Peyer's patch (tissue), 4 donors: ENCODE results near the gene FEM1A.
A peak's percentile ranks its signal among the peaks of the same experiment; 100 is the strongest.

Experiments used
- CTCF ChIP-seq, 6 experiments: fragments of 450-650 bp in 4 of 6; fragments of 200-600 bp in 2 of 6; sonication (generic) in 1 of 6; IDR thresholded peaks; one replicate each; pipeline ENCODE4 v1.5.1; 2017 to 2019; ENCODE audit warnings: antibody characterized with exemption in 6 of 6, mild to moderate bottlenecking in 3 of 6, moderate library complexity in 1 of 6
- POLR2A ChIP-seq, 2 donors: fragments of 450-650 bp; IDR thresholded peaks; one replicate each; pipeline ENCODE4 v1.5.1; 2017; ENCODE audit warnings: antibody characterized with exemption in 2 of 2, mild to moderate bottlenecking in 2 of 2, moderate library complexity in 2 of 2

GRCh38 chr19:4811328-4812131, 20.0 kb downstream of the FEM1A start:
- TF ChIP-seq CTCF (IDR thresholded peaks at IDR 0.05): peak; percentile 74 to 91 (median 83)
- TF ChIP-seq POLR2A (IDR thresholded peaks at IDR 0.05): no peak
